GM18520 (cell line): Measurements from ENCODE around the gene TCF12.

Experiments
- ATAC-seq: cut with Tn5 transposase; IDR thresholded peaks from one replicate; pipeline ENCODE4 v1.9.1; 2021; ENCODE audit not compliant: unreplicated experiment

TCF12 gene

DNA sequence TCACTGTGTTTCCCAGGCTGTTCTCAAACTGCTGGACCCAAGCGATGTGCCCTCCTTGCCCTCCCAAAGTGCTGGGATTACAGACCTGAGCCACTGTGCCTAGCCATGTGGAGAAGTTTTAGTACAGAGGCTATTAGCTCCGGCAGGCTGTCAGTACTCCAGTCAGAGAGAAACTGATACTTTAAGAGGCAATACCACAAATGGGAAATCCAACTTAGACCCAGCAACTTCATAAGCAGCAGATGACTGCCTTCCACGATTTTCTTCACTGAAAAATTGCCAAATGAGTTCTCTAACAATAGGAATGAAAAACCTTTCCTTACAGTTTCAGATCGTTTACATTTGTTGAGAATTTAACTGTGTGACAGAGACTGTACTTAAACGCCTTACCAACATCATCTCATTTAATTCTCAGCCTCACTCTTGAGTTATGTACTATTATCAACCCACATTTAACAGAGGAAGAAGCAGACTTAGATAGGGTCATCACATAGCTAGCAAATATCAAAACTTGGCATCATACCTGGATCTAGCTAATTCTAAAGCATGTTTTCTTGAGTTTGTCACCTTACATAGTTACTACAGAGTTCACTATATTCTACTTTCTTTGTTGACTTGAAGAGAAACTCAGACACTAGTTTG is 127.4 kb downstream of the TCF12 start:
- ATAC-seq = peak; percentile 88

DNA sequence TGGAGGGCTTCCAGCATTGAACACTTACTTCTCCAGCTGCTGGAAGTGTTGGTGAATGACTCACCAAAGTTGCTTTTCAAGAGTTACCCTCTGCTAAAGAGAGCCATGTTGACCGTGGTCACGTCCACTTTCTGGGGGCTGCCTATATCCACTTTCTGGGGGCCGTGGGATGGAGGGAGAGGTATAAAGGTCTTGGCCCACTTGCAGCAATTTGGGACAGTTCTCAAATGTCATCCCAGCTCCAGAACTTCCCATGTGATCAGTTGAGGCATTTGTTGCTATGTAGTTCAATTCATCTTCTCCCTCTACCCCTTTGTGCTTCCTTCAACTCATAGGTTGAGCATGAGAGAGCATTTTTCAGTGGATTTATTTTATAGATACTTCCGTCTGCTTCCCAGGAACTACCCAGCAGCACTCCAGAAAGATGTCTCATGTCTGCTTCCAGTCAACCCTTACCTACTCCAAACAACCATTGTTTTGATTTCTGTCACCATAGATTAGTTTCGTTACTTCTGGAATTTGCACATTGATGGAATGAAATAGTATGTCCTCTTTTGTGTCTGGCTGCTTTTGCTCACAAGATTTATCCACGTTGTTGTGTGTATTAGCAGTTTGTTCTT is 130.6 kb downstream of the TCF12 start:
- no peak for ATAC-seq

DNA sequence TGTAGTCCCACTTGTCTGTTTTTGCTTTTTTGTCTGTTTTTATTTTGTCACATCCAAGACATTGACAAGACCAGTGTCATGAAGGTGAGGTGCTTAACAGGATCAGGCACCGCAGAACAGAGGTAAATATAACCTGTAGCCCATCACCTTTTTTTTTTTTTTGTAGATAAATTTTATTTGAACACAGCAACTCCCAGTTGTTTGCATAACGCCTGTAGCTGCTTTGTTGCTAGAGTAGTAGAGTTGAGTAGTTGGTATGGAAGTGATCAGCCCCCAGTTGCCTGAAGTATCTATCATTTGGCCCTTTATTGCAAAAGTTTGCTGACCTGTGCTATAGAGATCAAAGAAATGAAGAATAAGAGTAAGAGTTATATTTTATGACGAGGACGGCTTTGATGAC is 135.0 kb downstream of the TCF12 start:
- ATAC-seq = no peak

DNA sequence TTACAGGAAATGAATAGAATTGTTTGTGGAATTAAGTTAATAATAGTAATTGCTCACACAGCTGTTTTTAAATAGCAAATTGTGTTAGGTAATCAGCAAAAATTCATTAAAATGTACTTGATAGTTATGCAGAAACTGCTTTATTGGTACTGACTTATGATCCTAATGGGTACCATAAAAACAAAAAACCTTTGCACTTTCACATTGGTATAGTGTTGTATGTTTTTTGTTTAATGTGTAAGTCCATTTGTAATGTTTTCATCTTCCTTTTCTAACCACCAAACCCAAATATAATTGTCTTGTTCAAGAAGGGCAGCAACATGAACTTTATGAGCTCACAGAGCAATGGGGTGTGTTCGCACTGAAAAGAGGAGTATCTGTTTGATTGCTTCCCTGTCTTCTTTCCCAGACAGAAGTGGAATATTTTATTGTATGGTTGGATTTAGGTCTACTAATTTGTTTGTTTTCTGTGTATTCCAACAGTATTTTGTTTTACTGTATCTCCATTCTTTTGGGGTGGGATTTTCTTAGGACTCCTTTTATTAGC is 135.8 kb downstream of the TCF12 start:
- ATAC-seq = no peak

DNA sequence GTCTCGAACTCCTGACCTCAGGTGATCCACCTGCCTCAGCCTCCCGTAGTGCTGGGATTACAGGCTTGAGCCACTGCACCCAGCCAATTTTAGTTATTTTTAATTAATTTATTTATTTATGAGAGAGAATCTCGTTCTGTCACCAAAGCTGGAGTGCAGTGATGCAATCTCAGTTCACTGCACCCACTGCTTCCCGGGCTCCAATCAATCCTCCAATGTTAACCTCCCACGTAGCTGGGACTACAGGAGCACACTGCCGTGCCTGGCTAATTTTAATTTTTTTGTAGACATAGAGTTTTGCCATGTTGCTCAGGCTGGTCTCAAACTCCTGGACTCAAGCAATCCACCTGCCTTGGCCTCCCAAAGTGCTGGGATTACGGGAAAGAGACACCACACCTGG is 137.9 kb downstream of the TCF12 start:
- ATAC-seq = no peak

DNA sequence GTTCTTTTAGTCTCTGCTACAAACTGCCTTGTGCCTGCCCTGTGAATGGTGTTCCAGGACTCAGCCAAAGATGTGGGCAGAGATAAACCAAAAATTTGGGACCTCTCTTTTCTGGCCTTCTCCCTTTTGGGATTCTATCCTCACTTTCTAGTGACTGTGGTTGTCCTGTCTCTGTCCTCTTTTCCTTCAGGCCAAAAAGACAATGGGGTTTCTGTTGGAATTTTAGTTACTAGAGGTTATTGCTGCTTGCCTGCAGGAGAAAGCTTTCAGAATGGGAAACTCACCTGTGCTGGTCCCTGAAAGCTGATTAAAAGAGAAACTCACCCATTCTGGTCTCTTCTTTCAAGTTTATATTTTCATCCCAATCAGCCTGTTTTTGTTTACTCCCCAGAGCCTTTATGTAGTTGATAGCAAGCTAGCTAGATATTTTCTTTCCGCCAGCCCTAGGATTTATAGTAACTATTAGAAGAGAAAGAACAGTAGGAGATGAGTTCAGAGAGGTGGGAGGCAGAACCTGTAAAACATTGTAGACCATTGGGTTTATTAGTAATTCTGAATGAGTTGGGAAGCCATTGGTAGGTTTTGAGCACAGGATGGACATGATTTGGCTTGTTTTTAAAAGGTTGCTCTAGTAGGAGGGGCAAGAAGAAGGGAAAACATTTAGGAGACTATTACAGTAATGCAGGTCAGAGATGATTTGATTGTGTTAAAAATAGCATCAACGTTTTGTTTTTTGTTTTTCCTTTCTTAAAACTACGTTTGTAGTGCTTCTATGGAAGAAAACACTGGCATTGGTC is 138.9 kb downstream of the TCF12 start:
- ATAC-seq = no peak

DNA sequence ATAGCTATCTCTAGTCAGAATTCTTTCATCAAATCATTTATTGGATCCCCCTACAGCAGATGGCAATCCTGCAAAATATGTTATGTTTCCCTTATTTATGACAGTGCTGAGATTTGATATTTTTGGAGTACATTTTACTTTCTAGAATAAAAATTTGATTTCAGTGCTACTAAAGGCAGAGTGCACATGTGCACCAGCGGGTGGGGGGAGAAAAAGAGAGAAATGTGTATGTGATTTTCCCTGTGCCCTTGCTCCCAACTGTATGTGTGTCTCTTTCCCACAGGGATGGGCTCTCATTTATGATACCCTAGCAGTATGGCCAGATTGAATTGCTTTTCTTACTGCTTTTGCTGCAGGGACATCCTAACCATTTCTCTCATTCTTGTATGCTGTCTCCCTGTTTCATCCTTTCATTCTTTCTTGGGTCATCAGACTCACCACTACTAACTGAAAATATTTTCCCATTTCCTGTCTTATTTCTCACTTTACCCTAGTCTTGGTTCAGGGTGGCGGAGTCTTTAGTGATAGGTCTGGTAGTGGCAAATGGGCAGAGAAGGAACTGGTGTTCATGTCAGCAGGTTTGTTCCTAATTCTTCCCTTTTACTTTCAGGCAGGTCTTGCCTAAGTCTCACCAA is 140.7 kb downstream of the TCF12 start:
- no peak for ATAC-seq

DNA sequence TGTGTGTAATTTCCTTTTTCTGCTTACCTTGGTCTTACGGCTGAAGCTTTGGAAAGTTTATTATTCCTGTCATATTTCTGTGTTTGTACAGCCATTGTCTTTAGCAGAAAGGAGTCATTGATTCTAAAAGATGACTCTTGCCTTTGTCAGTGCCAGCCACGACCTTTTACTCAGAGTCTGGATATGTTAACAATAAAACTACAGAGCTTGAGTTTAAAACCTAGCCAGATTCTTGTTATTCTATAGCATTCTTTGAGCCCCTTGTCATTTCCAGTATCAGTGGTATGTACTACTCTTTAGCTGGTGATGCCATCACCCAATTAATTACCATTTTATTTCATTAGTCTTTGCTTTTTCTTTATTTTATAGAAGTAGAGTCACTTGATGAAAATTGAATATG is 142.4 kb downstream of the TCF12 start:
- ATAC-seq = no peak

DNA sequence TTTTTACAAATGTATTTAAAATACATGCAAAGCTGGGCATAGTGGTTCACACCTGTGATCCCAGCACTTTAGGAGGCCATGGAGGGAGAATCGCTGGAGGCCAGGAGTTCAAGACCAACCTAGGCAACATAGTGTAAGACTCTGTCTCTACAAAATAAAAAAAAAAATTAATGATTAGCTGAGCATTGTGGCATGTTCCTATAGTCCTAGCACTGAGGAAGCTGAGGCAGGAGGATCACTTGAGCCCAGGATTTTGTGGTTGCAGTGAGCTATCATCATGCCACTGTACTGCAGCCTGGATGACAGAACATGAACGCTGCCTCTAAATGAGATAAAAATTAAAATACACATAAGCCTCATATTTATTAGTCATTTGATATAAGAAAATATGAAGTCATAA is 142.8 kb downstream of the TCF12 start:
- no peak for ATAC-seq

DNA sequence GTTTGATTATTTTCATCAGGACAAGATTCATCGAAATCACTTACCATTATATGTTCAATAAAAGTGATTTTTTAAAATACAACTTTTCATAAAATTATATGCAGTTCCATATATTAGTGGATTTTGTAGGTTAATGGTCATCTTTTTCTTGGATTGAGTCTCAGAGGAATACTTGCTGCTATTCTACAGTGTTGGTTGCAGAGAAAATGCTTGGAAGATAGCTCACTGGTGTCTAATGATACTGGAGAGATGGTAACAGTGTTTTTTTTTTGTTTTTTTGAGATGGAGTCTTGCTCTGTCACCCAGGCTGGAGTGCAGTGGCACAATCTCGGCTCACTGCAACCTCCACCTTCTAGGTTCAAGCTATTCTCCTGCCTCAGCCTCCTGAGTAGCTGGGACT is 143.3 kb downstream of the TCF12 start:
- no peak for ATAC-seq

DNA sequence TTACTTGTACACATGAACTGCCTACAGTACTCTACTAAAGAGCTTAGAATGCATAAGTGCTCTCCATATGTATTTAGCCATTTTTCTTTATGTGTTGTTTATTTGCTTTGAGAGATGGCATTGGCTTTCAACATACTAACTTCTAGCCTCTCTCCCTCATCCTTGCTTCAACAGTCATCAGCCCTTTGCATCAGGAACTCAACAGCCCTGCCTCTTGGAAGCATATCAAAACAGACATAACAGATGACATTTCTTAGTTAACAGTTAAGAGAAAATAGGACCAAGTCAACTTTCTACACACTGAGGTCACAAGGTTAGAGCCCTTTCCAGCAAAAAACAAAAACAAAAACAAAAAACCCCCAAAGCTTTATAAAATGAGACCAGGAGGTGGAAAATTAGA is 145.6 kb downstream of the TCF12 start:
- ATAC-seq = no peak

DNA sequence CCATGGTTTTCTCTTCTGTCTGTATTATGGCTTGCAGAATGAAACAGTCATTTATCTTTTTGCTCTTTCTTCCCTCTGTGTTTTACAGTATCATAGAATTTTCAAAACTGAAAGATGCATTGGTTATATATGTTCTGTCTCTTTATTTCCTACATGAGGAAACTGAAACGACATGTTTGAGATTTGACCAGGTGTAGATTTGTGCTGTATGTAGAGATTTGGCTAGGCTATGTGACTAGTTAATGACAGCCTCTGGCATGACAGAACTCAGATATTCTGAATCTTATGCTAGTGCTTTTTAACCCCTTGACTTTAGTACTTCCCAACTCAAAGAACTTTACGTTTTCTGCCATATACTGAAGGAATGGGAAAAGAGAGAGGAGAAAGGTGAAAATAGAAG is 151.0 kb downstream of the TCF12 start:
- no peak for ATAC-seq

DNA sequence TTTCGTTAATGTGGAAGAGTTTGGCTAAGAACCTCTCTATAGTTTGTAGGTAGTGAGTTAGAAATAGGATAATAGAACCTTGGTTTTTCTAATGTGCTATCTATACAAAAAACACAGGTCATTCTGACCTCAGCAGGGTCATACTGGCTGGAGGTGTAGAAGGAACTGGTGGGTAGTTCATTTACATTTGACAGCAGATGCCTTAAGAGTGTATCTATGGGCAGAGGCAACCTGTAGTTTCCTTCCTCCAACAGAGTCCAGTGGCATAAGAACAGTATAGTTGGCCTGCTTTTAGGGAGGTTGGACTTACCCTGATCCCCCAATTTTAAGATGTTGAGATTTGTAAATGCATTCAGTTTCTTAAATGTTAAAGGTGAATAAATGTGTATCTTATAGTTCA is 152.2 kb downstream of the TCF12 start:
- no peak for ATAC-seq

DNA sequence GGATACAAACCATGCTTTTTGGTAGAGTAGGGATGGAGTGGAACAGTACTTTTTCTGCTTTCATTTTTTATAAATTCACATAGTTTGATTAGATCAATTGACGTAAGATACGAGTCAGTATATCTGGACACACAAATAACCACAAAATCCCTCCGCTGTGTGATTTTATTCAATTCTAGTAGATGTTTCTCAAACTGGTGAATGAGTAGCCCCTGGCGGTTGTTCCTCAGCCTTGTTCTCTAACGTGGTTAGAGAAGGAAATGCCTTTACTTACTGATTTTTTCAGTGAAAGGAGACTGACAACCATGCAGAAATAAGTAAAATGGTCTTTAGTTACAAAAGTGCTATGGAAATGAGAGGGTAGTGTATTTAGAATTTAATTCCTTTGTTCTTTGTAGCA is 161.0 kb downstream of the TCF12 start:
- no peak for ATAC-seq

DNA sequence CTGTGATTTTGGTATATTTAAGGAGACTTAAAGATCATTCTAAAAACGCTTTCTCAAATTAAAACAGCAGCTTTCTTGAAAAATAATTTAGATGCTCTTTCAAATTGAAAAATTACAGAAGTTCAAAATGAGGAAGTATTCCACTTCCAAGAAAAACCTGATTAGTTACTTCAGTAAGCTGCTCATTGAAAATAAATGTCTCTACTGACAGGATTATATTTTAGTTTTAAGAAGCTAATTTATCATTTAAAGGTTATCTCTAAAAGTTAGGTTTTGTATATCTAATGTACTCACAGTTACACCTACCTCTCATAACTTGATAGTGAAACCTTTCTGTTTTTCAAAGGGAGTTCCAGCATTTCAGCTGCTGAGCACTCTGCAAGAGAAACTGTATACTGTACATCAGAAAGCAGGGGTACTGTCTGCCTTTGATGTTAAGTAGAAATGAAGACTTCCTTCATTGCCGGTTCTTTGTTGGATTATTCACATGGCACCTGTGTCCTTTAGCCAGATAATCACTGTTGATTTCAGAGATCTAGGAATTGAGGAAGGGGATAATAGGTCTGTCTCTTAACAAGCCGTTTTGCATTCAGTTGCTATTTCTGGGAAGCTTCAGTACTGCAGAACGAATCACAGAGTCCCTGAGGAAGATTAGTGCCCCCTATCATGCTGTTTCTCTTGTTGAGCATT is 161.6 kb downstream of the TCF12 start:
- no peak for ATAC-seq

DNA sequence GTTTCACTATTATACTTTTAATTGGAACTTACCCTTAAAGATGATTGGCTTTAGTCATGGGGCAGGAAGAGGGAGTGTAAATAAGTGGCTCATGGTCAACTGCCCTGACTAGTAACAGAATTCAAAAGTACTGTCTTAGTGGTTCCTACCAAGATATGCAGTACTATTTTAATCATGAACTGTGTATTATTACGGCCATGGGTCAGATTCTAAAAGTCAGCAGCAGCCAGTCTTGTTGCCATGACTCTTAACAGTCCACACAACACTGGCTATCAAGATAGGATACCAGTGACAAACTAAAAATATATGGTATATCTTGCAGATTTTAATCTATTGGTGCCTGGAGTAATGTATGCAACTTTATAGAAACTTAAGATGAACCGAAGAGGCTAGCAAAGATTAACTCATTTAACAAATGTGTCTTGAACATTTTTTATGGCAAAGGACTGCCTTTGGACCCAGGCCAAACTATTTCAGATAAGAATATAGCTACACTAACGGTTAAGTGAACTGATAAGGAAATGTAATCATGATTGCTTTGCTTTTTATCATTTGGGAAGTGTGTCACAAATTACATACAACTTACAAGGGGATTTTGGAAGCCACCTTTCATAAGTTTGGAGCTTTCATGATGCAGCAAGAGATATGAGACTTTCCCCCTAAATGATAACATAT is 163.7 kb downstream of the TCF12 start:
- no peak for ATAC-seq

DNA sequence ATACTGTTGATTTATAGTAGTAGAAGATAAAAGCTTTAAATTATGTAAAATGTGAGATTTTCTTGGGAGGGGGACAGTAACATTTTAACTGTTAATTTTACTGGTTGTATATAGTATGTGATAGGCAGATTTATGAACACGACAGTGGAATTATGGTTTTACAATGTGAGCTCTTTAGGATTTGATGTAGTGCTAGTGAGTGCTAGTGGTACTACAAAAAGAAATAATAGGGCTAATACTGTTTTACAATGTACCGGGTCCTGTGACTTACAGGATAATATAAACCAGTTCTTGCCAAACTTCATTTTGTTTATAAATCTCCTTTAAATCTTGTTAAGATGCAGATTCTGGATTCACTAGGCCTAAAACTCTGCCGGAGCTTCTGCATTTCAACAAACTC is 165.7 kb downstream of the TCF12 start:
- no peak for ATAC-seq

DNA sequence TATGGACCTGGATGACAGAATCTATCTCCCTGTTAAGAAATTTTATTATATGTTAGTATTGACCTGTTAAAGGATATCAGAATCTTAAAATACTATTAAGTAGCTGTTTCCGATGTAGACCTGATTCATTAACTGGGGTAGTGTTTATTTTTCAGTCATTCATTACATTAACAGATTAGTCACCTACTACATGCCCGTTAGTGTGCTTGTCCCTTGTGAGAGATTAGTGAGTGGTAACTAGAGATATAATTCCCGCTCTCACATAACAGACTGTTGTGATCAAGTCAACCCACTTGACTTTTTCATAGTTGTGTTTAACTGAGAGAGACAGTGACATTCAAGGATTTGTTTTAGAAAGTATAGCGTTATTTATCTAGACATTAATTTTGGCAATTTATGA is 166.8 kb downstream of the TCF12 start:
- ATAC-seq = no peak

DNA sequence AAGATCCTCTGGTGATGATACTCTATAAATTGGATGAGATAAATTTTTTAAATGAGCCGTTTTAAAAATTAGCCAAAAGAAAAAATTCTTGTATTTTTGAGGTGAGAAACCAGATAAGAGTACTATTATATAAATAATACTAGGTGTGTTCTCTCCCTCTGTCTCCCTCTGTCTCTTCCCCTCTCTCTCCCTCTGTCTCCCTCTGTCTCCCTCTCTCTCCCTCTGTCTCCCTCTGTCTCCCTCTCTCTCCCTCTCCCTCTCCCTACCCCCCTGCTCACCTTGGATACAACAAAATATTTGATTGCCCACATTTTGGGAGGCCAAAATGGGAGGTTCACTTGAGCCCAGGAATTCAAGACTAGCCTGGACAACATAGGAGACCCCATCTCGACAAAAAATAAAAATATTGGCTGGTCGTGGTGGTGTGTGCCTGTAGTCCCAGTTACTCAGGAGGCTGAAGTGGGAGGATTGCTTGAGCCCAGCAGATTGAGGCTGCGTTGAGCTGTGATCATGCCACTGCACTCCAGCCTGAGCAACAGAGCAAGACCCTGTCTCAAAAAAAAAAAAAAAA is 168.5 kb downstream of the TCF12 start:
- no peak for ATAC-seq

DNA sequence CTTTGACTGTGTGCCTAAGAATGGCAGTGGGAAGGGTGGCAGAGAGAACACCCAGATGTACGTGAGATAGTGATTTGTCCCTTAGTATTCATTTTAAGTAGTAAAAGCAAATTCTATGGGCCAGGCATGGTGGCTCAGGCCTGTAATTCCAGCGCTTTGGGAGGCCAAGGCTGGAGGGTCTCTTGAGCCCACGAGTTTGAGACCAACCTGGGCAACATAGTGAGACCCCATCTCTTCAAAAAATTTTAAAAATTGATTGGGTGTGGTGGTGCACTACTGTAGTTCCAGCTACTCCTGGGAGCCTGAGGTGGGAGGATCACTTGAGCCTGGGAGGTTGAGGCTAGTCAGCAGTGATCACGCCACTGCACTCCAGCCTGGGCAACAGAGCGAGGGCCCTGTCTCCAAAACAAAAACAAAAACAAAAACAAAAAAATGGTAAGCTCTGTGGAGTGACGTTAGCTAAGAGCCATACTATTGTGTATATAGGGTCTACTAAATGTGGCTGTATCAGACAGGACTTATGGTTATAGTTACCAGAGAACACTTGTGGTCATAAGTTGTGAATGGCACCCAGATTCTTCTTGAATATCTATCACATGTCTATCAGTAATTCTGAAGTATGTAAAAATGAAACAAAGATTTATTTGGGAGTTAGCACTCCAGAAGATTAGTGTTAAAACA is 171.5 kb downstream of the TCF12 start:
- no peak for ATAC-seq
